GM19372 (cell line): Measurements from ENCODE around the gene UBAP1L.
"Not testable (repeated sequence)": the region's sequence is repeated elsewhere in the genome, so short reads cannot be mapped to it uniquely, and the experiment has no call there.

ENCODE experiments used
- ATAC-seq: cut with Tn5 transposase; IDR thresholded peaks from one replicate; pipeline ENCODE4 v1.9.1; 2021; ENCODE audit warnings: mild to moderate bottlenecking, low read depth, moderate library complexity; ENCODE audit not compliant: unreplicated experiment

Gene UBAP1L

DNA sequence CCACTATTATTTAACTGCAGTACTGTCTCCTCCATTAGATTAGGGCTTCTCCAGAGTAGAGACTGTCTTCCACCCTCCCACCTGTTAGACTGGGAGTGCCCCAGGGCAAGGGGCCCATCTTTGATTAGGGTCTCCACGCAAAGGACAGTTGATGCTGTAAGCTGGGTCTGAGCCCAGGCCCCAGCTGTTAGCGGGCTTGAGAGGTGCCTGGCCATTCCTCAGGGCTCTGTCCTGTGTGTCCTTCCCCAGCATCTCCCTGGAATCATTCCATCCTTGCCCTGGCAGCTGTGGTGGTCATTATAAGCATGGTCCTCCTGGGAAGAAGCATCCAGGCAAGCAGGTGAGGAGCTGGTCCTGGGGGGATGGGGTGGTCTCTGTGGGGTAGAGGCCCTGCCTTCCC lies 63.7 kb downstream of the UBAP1L start:
- no peak for ATAC-seq

DNA sequence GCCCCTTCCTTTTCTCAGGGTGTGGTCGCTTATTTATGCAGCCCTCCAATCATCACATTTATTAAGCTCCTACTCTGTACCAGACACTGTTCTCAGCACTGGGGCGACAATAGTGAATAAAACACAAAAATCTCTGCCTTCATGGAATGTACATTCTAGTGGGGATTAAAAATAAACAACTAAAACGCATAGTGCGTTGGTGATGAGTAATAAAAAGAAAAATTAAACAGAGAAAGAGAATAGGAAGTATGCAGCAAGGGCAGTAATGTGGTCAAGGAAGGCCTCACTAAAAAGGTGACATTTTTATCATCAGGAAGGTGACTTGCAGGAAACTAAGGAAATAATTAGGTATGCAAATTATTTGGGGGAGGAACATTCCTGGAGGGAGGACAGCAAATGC lies 64.7 kb downstream of the UBAP1L start:
- no peak for ATAC-seq

DNA sequence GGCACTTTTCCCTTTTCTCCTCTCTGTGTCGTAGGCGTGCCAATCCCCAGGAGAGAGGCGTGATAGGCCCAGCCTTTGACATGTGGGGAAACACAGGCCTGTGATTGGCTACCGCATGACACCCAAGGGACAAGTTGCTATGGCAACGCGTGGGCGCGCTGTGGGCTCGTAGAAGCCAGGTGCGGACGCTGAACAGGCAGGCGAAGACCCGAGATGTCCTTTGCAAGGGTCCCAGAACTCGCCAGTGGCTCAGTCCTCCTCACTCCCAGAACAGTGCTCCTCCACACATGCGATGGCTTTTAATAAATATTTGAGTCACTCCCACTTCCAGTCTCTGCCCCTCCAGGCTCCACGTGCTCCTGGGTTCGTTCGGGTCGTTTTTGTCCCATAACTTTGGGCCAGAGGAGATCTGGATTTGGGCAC lies 65.6 kb downstream of the UBAP1L start:
- ATAC-seq: peak; percentile 86

DNA sequence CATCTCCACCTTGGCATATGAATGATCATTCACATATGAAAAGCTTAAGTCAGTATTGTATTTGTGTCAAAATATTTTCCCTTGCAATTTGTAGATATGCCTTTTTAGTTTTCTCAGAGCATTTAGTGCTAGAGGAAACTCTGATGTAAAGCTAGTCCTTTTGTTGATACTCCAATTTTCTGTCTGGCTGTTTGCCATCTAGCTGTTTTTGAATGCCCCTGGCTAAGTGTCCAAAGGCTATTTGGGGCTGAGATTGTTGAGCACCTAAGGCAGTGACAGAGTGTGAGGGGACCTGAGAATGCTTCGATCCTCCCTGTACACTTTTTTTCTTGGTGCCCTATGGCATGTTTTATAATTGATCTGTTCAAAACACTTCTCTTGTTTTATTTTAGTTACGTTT lies 66.8 kb downstream of the UBAP1L start:
- ATAC-seq: no peak

DNA sequence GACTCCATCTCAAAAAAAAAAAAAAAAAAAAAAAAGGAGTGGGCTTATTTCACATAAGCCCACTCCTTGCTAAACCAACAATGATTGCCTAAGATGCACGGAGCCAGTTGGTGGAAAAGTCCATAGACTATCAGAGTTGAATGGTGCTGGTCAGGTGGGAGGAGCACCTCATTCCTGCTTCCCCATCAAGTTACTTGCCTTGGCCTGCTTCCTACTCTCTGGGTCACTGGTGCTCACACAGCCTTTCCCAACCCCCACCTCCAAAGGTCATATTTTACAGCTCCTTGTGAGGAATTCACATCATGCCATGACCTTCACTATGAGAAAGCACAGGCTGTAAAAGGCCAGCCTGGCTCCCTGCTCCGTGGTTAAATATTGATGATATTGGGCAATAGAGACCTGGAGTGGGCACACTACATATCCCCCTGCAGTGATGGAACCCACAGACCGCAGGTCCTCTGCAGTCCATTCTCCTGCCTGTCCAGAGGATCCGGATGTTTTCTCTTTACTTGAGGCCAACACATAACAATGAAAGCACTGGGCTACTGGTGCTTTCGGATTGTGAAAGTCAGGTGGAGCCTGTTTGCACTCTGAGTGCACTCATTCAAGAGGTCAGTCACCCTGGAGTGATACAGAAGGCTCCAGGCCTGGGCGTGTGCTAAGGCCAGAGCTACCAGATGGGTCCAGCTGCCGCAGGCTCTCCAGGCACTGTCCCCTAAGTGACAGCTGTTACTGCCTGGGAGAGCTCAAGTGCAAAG lies 70.1 kb downstream of the UBAP1L start, which contains the start of gene SLC51B:
SLC51B (plus strand) TSS at position 664 of the 758 bp plus-strand sequence. CDS start 4,618 bp downstream, outside the sequence.
- ATAC-seq: no peak

DNA sequence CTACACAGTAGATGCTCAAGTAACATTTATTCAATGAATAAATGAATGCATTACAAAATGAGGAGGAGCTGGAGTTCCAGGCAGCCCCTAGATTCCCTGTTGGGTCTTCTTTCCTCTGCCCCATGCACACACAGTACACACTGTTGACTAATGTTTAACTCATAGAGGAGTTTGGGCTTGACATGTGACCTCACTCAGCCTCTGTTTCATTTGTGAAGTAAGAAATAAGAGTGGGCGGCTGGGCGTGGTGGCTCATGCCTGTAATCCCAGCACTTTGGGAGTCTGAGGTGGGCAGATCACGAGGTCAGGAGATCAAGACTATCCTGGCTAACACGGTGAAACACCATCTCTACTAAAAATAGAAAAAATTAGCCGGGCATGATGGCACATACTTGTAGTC lies 70.8 kb downstream of the UBAP1L start:
- not testable (repeated sequence) for ATAC-seq

DNA sequence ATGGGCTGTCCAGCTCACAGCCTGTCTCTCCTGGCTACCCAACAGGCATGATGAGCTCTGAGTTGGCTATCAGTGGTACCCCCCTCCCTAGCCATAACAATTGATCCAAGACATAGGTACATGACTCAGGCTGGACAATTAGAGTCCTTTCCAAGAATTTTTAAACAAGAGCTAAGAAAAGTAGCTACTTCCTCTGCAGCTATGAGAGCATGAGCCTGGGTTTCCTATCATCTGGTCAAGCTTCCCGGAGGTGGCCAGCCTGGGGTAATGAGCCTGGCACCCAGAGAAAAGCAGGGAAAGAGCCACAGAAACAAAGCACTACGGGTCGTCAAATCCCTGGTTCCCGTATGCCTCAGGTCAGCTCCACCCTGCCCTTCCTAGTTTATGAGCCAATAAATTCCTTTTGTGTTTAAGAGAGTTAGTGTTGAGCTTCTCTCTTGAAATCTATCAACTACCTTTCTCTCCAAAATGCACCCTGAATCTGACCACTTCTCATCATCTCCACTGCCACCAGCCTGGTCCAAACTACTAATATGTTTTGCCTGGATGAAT lies 72.1 kb downstream of the UBAP1L start:
- no peak for ATAC-seq
